Activated T-helper 1 cell treated with Interleukin-2 at 50 U/mL for 16 hours (primary cell): ENCODE measurements around the gene SNAPC4.
"Not testable (repeated sequence)": the region's sequence is repeated elsewhere in the genome, so short reads cannot be mapped to it uniquely, and the experiment has no call there.

Source experiments
- DNase-seq: peaks from one replicate; pipeline ENCODE4 v3.0.0-alpha.2; 2020; ENCODE audit warnings: low read depth

SNAPC4 gene

GRCh38 chr9:136353757-136354488 lies 46.0 kb downstream of the SNAPC4 start:
- no peak for DNase-seq

- no peak for DNase-seq
Measured at GRCh38 chr9:136353088-136353487, 46.9 kb downstream of the SNAPC4 start.

- no peak for DNase-seq
Measured at GRCh38 chr9:136352682-136353081, 47.3 kb downstream of the SNAPC4 start.

- DNase-seq: not testable (repeated sequence)
Measured at GRCh38 chr9:136351868-136352267, 48.1 kb downstream of the SNAPC4 start.

GRCh38 chr9:136351252-136351800 lies 48.6 kb downstream of the SNAPC4 start:
- DNase-seq: no peak
